Activated T-helper 1 cell treated with anti-CD3 and anti-CD28 coated beads, Interleukin-2, amount 50 U/mL, for 16 hours (primary cell): ENCODE results near the gene CEP68.
"Not testable (repeated sequence)": the region's sequence is repeated elsewhere in the genome, so short reads cannot be mapped to it uniquely, and the experiment has no call there.

Source experiments
- DNase-seq, 2 donors: peaks; one replicate each; pipeline ENCODE4 v3.0.0-alpha.2; 2020; ENCODE audit warnings: low read depth in 1 of 2, low spot score in 1 of 2

Gene CEP68

DNA sequence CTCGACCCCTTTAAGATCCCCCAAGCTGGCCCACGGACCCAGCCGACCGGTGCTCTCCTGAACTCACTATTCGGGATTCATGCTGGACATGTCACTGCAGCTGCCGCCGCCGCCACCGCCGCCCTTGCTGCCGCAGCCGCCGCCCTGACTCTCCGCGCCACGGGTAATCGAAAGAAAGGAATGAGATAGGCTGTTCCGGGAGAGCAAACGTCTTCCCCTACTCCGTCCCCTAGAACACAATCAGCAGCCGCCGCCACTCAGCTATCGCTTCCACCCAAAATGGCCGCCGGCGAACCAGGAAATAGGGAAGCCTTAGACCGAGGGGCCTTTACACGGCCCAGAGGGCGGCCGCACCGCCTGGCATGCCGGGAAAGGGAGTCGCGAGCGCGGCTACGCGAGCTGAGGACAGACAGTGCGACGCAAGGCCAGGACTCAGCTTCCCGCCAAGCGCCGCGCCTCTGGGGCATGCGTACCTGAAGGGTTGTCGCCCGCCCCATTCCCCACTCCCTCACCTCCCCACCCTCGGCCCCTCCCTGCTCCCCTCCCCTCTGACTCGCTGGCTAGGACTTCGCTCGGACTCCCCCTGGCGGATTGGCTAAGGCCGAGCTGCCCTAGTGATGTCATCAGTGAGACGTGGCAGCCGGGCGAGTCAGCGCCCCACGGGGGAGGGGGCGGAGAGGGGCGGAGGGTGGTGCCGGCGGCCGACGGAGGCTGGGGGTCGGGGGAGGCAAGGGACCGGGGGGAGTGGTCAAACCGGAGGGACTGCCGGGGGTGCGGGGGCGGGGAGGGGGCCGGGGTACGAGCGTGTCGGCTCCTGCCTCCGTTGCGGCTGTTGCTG lies 73.8 kb downstream of the CEP68 start, which contains the start of gene RAB1A:
Gene RAB1A (minus strand): TSS at position 281 of the 838 bp plus-strand sequence. CDS start 191 bp downstream, at position 90.
- peak; percentile 99 for DNase-seq

DNA sequence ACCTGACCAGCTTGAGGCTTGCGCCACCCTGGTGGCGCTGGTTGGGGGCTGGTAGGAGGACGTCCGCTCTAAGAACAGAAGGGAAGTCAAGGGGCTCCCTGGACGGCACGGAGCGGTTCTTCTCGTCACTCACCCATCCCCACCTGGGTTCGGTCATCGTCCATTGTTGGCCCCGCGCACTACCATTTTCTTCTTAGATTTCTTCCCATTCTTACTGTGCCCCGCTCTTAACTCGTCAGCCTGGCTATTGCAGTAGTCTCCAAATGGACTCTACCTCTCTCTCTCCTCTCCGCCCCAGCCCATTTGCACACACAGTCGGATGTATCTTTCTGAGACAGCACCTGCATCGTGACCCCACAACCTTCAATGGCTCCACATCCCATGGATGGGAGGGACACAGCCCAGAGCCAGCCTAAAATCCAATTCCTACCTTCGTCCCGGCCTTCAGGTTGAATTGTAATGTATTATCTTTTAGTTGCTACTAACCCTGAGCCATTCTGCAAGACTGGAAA lies 74.5 kb downstream of the CEP68 start:
- DNase-seq = no peak

DNA sequence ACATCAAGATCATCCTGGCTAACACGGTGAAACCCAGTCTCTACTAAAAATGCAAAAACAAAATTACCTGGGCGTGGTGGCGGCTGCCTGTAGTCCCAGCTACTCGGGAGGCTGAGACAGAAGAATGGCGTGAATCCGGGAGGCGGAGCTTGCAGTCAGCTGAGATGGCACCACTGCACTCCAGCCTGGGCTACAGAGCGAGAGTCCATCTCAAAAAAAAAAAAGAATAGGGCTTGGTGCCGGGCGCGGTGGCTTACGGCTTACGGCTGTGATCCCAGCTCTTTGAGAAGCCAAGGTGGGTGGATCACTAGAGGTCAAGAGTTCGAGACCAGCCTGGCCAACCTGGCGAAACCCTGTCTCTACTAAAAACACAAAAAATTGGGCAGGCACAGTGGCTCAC lies 76.7 kb downstream of the CEP68 start:
- DNase-seq = not testable (repeated sequence)

DNA sequence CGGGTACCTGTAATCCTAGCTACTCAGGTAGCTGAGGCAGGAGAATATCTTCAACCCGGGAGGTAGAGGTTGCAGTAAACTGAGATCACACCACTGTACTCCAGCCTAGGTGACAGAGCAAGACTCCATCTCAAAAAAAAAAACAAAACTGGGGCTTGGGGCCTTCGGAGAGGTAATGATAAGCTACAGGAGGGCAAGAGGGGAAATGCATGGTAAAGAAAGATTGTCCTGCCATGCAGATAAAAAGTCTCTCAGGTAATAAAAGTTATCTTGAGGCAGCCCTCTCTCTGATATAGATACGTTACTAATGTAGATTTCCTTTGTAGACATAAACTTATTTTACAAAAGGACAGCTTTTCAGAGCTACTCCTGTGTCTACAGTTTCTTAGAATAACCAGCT lies 77.4 kb downstream of the CEP68 start:
- DNase-seq = no peak

DNA sequence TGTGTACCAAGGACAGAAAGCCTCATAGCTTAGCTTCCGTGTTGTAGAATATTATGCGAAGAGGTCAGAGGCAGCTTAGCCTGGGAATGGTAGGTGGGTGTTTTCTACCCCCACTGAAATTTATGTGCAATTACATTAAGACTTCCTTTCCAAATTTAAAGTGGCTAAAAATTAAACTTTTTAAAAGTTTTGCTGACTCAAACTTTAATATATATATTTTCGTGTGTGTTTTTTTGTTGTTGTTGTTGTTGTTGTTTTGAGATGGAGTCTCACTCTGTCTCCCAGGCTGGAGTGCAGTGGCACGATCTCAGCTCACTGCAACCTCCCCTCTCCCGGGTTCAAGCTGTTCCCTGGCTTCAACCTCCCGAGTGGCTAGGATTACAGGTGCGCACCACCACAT lies 77.9 kb downstream of the CEP68 start:
- DNase-seq = no peak

DNA sequence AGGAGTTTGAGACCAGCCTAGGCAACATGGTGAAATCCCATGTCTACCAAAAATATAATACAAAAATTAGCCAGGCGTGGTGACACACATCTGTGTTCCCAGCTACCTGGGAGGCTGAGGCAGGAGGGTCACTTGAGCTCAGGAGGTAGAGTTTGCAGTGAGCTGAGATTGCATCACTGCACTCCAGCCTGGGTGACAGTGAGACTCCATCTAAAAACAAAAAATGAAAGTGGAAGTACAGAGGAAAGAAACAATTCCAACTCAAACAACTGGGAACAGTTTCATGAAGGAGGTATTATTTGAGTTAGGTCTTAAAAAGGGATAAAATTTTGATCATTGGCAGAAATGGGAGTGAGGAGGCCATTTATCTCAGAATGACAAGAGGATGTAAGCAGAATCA lies 80.0 kb downstream of the CEP68 start:
- no peak for DNase-seq
